IMR-90 (cell line): ENCODE results near the gene TNS3.

Experiments used
- CTCF ChIP-seq: conservative IDR thresholded peaks from 2 replicates; pipeline ENCODE4 v1.5.1; 2012; ENCODE audit warnings: mild to moderate bottlenecking, low read depth, low read length, improper control_type of control experiment
- POLR2A ChIP-seq: IDR thresholded peaks from 2 replicates; pipeline ENCODE4 v1.6.1; 2012; ENCODE audit warnings: mild to moderate bottlenecking, low read depth, low read length
- RFX5 ChIP-seq: IDR thresholded peaks from 2 replicates; pipeline ENCODE4 v1.8.0; 2012; ENCODE audit warnings: low read depth, mild to moderate bottlenecking, low read length, moderate library complexity

- TF ChIP-seq CTCF = no peak
- TF ChIP-seq POLR2A = no peak
- TF ChIP-seq RFX5 = no peak
These were observed 59.9 kb downstream of the TNS3 start for GRCh38 chr7:47521816-47522561.
